ENCODE results near the gene DNM3.

The DNM3 gene

GRCh38 chr1:172136925-172137324 lies 295.6 kb downstream of the DNM3 start:
- DNase-seq (ENCODE audit: low read depth in 2 of 3, low spot score in 2 of 3), result no peak

DNA sequence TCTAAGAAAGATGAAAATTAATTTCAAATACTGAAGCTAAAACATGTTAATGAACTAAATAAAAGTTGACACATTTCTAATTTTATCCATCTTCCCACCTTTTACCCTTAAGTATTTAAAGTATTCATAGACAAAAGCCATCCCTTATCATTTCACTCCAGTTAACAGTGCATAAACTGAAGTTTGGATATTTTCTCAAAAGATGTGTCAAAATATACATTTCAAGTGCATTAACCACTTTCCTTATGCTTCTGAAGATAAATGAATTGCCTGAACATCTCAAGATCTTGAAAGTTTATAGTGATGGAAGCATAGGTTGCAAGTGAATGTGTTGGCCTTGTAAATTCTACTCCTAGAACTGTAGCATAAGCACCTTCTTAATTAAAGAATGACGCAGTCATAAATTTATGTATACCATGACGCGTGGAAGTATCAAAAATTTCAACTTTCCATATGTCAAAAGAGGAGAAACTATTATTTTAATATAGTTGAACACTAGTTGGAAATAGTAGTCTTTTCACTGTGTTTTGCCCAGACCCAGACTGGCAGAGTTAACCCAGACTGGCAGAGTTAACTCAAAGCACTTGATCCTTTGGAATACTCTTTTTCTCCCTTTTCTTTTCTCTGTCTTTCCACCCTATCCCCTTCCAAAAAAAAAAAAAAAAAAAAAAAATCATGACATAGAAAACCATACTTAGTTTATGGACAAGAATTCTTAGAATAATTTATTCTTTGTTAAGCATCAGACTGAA lies 296.6 kb downstream of the DNM3 start:
- DNase-seq (ENCODE audit: low read depth in 2 of 3, low spot score in 2 of 3), result no peak

- no peak for DNase-seq (ENCODE audit: low read depth in 2 of 3, low spot score in 2 of 3)
Observed at GRCh38 chr1:172138634-172139033, 297.3 kb downstream of the DNM3 start.

DNA sequence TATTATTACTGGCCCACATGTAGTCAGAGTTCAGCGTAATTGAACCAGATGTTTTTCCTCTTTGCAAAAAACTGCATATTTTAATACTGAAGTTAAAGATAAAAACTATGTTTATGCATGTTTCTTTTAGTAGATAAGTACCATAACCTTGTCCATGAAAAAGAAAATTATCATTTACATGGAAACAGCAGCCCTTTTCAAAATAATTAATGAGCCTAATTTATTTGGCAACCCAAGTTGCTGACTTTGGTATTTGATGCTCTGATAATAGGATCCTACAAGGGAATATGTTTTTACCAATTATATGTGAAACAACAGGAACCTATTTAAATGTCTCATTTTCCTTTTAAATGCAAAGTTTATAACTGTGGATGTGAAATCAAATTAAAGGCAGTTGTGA lies 297.9 kb downstream of the DNM3 start:
- no peak for DNase-seq (ENCODE audit: low read depth in 2 of 3, low spot score in 2 of 3)

- no peak for DNase-seq (ENCODE audit: low read depth in 2 of 3, low spot score in 2 of 3)
Observed at GRCh38 chr1:172140072-172140471, 298.8 kb downstream of the DNM3 start.

GRCh38 chr1:172140591-172140990 lies 299.3 kb downstream of the DNM3 start:
- DNase-seq (ENCODE audit: low read depth in 2 of 3, low spot score in 2 of 3), result no peak

DNA sequence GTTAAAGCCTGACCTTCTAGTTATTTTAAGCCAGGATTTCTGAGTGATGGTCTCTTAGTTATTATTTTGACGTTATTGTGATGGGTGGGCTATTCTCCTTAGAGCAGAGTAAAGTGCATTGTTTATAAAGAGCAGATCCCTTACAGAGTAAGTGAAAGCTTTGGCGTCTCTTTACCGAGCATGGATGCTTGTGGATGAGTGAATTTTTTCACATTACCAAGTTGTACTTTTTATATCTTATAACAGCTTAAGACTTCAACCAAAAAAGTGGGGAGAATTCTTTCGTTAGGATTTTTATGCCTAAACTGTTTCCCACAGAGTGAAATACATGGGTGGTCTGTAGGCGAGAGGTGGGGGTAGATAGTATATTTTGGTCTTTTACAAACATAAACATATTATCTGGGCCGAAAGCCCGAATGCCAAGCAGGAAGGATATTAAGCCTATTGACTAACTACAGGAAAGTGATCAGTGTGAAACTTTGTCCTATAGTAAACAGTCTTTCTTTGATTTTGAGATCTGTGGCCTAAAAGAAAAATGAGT lies 300.1 kb downstream of the DNM3 start:
- DNase-seq (ENCODE audit: low read depth in 2 of 3, low spot score in 2 of 3), result no peak

DNA sequence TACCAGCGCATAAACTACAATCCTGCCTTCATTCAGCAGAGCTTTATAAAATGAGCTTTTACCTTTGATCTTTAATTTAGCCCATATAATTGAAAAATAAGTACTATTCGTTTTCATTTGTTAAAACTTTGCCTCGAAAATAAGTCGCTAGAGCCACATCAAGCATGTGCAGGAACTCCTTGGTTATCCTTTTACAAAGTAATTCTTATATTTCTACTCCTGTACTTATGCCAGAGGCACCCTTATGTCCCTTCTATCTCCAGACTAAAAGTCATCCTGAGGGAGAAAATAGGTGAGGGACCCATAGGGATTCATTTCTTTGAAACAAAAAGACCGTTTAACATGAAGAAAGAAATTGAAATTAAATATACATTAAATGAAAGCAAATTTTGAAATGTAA lies 301.0 kb downstream of the DNM3 start:
- no peak for DNase-seq (ENCODE audit: low read depth in 2 of 3, low spot score in 2 of 3)

DNA sequence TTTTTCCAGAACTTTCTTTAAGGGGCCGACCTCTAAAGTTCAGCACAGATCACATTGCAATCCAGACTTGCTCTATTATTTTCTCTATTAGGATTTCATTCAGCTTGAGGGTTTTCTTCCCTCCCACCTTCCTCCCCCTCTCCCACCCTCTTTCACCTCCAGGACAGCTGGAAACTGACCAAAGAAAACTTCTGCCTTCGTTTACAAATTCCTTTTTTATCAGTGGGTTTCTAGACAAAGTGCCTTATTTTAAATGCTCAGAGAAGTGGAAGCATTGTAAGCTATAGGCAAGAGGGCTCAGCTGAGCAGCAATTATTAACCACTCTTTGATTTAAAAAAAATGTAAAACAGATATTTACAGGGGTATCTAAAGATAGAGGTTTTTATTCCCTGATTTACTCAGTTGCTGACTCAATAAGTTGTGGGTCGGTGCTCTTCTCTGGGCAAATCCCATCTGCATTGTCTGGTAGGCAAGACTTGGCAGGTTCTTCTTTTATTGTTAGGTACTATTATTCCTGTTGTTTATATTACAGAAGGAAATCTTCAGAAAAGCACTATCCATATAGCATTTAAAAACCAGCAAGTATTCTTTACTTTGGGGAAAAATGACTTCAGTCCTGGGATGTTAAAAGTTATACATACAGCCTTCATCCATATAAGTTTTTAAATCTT lies 302.2 kb downstream of the DNM3 start:
- DNase-seq (ENCODE audit: low read depth in 2 of 3, low spot score in 2 of 3), result no peak

GRCh38 chr1:172144445-172145061 lies 303.3 kb downstream of the DNM3 start:
- no peak for DNase-seq (ENCODE audit: low read depth in 2 of 3, low spot score in 2 of 3)

DNA sequence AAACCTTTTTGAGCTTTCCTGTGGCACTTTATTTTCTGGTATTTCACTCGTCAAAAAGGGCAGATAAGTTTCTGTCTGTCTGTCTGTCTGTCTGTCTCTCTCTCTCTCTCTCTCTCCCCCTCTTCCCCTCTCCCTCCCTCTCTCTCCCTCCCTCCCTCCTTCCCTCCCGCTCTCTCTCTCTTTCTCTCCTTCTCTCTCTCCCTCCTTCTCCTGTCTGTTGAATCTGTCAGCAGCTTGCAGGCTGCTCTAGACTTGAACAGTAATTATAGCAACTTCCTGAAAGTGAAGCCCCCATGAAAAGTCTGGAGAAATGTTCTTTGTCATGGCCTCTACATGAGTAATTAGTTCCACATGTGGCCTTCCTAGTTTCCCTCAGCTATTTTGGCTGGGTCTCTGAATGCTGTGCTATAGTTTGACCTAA lies 303.9 kb downstream of the DNM3 start:
- DNase-seq (ENCODE audit: low read depth in 2 of 3, low spot score in 2 of 3), result no peak

DNA sequence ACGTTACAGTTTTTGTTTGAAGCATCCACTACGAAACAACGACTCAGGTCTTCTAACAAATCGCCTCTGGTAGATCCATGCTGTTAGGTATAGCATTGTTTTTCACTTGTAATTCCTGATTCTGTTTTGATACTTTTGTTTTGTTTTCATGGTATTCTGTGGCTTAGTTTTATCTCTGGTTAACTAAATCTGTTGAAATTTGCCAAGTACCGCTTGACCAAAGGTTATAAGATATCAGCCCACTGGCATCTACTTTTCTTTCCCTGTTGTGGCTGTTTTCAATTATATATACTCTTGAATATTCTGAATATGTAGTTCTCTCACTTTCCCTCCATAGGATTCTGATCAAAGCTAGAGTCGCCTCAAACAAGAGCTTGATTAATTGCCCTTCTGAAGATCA lies 304.4 kb downstream of the DNM3 start:
- no peak for DNase-seq (ENCODE audit: low read depth in 2 of 3, low spot score in 2 of 3)

DNA sequence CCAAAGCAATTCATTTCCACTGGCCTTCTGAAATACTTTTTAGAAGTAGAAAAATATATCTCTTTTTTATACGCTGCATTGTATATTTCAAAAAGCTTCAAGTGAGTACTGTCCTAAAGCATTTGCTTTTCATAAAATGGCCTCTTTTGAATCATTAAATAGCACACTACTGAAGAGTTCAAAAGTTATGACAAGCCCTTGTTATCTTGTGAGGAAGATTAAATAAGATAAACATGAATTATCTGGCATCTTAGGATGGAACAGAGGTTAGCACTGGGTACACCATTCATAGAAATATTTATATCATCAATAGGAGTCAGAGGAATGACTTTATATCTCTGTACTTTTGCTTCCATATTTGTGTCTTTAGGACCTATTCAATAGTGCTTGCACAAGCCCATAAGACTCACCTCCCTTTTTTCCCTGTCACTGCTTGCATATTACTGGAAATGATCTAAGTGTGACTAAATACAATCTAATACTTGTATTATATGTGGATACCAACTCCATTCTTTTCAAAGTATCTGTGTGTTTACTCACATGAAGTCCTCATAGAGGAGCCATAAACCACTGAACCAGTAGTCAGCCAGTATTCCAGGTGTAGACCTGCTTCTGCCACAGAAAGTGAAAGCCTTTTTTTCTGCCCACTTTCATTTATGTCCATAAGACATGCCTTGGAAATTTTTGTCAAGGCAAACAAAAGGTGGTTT lies 305.0 kb downstream of the DNM3 start:
- DNase-seq (ENCODE audit: low read depth in 2 of 3, low spot score in 2 of 3), result no peak

DNA sequence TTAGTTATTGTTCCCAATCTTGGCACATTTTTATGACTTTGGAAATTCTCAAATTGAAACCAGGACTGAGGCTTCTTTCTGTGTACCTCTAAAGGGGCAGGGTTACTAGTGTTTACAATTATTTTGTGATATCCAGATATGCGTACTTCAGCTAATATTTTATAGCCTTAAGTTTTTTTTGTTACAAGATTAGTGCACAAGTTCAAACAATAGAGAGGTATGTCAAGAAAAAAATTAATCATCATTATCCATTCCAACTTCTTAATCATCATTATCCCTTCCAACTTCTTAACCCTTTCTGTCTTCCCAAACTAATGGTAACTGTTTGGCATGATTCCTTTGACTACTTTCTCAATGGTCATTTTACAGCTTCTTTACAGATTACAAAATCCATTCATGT lies 306.2 kb downstream of the DNM3 start:
- DNase-seq (ENCODE audit: low read depth in 2 of 3, low spot score in 2 of 3), result no peak

DNA sequence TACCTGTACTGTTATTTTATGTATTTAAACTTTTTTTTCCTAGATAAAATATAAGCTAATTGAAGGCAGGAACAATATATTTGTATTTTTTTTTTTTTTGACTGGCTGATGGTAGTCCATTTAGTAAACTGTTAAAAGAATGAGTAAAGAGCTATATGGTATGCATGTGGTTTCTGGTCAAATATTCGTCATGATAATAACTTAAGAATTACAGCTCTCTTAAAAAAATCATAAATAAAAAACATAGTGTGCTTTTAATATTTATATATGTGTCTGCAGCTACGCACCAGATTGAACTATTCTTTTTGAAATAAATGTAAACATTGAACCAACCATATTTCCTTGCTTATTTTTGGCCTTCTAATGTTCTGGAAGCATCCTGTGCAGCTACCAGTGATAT lies 306.9 kb downstream of the DNM3 start:
- DNase-seq (ENCODE audit: low read depth in 2 of 3, low spot score in 2 of 3), result no peak

DNA sequence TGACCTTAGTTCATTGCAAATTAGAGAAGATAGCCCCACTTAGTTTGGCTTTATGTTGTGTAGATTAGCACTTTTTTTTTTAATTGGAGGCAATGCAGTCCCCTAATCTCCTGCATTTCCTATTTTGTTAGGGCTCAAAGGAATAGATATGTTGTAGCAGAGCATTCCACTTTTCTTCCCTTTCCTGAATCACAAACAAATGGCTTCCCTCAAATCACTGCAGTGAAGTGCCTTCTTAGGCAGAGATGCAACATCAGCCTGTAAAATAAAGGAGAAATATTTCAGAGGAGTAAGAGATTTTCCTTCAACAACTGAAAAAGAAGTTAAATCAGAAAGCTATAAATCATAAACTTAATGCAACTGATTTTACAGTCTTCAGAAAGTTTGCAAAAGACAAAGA lies 307.4 kb downstream of the DNM3 start:
- DNase-seq (ENCODE audit: low read depth in 2 of 3, low spot score in 2 of 3), result no peak

DNA sequence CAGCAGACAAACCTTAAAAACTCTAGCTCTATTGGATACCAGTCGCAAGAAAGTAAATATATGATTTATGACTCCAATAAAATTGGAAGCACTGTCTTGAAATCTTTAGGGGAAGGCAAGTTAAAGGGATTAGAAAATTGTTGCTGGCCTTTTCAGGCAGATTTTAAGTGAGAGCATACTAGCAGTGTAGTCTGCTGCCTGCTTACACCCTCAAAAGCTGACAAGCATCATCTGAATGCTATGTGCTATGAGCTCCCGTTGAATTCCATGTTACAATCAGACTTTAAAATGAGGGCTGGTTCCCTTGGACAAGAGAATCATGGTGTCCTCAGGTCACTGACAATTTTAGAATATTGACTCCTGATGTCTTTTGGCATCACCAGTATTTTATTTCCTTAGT lies 308.0 kb downstream of the DNM3 start:
- DNase-seq (ENCODE audit: low read depth in 2 of 3, low spot score in 2 of 3), result no peak

- DNase-seq (ENCODE audit: low read depth in 2 of 3, low spot score in 2 of 3), result no peak
Observed at GRCh38 chr1:172154551-172154950, 313.3 kb downstream of the DNM3 start.

DNA sequence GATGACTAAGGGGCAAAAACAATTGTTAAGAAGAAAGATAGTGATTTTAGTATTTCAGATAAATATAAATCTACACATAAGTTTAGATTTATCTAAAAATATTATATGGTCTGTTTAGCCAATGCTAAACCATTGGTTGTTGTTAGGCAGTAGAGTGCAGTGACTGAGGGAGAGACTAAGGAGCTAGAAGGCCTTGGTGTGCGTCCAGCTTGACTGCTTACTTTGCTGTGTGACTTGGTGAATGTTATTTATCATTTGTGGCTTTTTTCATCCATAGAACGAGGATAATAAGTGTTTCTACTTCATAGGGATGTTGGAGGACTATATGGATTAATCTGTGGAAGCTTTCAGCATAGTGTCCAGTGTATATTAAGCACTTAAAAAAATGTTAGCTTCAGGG lies 314.5 kb downstream of the DNM3 start:
- no peak for DNase-seq (ENCODE audit: low read depth in 2 of 3, low spot score in 2 of 3)

DNA sequence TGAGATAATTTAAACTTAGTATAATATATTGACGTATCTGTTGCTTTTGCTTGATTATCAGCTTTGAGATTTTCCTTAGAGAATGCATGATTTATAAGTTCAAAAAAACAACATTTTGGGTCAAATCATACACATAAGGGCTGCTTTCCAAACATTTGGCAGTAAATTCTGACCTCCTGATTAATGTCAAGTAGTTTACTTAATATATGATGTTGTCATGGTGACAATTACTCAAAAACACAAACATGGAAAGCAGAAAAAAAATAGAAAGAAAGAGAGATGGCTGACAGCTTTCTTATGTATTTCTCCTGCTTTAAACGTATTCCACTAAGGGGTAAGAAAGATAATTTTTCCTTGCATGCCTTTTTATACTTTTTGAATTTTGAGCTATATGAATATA lies 320.9 kb downstream of the DNM3 start:
- DNase-seq (ENCODE audit: low read depth in 2 of 3, low spot score in 2 of 3), result no peak

GRCh38 chr1:172163498-172164215 lies 322.4 kb downstream of the DNM3 start:
- DNase-seq (ENCODE audit: low read depth in 2 of 3, low spot score in 2 of 3), result no peak
